Measurements from ENCODE around the gene NTM. TPM values are rescaled to one million over a fixed set of nuclear protein-coding genes. Genes with fewer than 3 reads are reported as not detected.

NTM gene
- total RNA-seq, 1 experiment from 2014 or later: 8.6 TPM

- no TSS peak for BruUV-seq (replicated peaks)
- Histone ChIP-seq H3K4me3 (ENCODE audit: low read depth, low read length, poor library complexity, severe bottlenecking) (no peak overlapping the region), H3K27ac (ENCODE audit: low read depth, low read length, poor library complexity, severe bottlenecking) (peak overlapping the region; percentile 89), H3K4me1 (ENCODE audit: insufficient read depth, low read length, poor library complexity, severe bottlenecking) (peaks cover 83% of the 10 kb centered on the region), H3K9me3 (ENCODE audit: low read depth, low read length, poor library complexity, severe bottlenecking) (no peaks in the 10 kb centered on the region), H3K27me3 (replicated peaks; ENCODE audit: insufficient read depth, low read depth, low read length, poor library complexity) (no peaks in the 10 kb centered on the region), H3K36me3 (ENCODE audit: insufficient read depth, low read length, poor library complexity, severe bottlenecking) (no peaks in the 10 kb centered on the region)
- ChIA-PET POLR2A (ENCODE audit: low non-redundant PET) (interaction anchor here (0.7 kb wide), 1 partner anchor 939 kb away, joined by 4 read pairs; no protein-coding TSS in a partner anchor), CTCF (no interaction called here)
- intact Hi-C loops (cut with micrococcal nuclease; ENCODE audit: unreplicated experiment): loop anchor here (2.0 to 5.0 kb wide), 4 partner anchors 45 to 231 kb away; no protein-coding TSS in a partner anchor
- TF ChIP-seq EZH2 (IDR thresholded peaks at IDR 0.05; ENCODE audit: borderline replicate concordance, low read depth, low read length, poor library complexity, severe bottlenecking) (no peak), CTCF (conservative IDR thresholded peaks at IDR 0.05; ENCODE audit: low read depth, low read length) (no peak)
- no peak for DNase-seq (ENCODE audit: low spot score)
Observed at GRCh38 chr11:131977854-131978253, 607.4 kb downstream of the NTM start.

GRCh38 chr11:131978351-131978750 lies 607.9 kb downstream of the NTM start:
- no peak for TF ChIP-seq CTCF (conservative IDR thresholded peaks at IDR 0.05; ENCODE audit: low read depth, low read length)
- no peak for TF ChIP-seq EZH2 (IDR thresholded peaks at IDR 0.05; ENCODE audit: borderline replicate concordance, low read depth, low read length, poor library complexity, severe bottlenecking)
- ChIA-PET CTCF (no interaction called here), POLR2A (ENCODE audit: low non-redundant PET) (no interaction called here)
- no peak for DNase-seq (ENCODE audit: low spot score)
- intact Hi-C loops (cut with micrococcal nuclease; ENCODE audit: unreplicated experiment): loop anchor here (5.0 kb wide), 1 partner anchor 231 kb away; no protein-coding TSS in a partner anchor
- H3K4me3 ChIP-seq (ENCODE audit: low read depth, low read length, poor library complexity, severe bottlenecking): no peak overlapping the region
- H3K36me3 ChIP-seq (ENCODE audit: insufficient read depth, low read length, poor library complexity, severe bottlenecking): no peaks in the 10 kb centered on the region
- H3K27me3 ChIP-seq (replicated peaks; ENCODE audit: insufficient read depth, low read depth, low read length, poor library complexity): no peaks in the 10 kb centered on the region
- peaks cover 86% of the 10 kb centered on the region for H3K4me1 ChIP-seq (ENCODE audit: insufficient read depth, low read length, poor library complexity, severe bottlenecking)
- H3K27ac ChIP-seq (ENCODE audit: low read depth, low read length, poor library complexity, severe bottlenecking): no peak overlapping the region
- H3K9me3 ChIP-seq (ENCODE audit: low read depth, low read length, poor library complexity, severe bottlenecking): no peaks in the 10 kb centered on the region
- no TSS peak for BruUV-seq (replicated peaks)

- Histone ChIP-seq H3K4me3 (ENCODE audit: low read depth, low read length, poor library complexity, severe bottlenecking) (no peak overlapping the region), H3K9me3 (ENCODE audit: low read depth, low read length, poor library complexity, severe bottlenecking) (peaks cover 4% of the 10 kb centered on the region), H3K36me3 (ENCODE audit: insufficient read depth, low read length, poor library complexity, severe bottlenecking) (no peaks in the 10 kb centered on the region), H3K27me3 (replicated peaks; ENCODE audit: insufficient read depth, low read depth, low read length, poor library complexity) (no peaks in the 10 kb centered on the region), H3K27ac (ENCODE audit: low read depth, low read length, poor library complexity, severe bottlenecking) (no peak overlapping the region), H3K4me1 (ENCODE audit: insufficient read depth, low read length, poor library complexity, severe bottlenecking) (peaks cover 76% of the 10 kb centered on the region)
- TF ChIP-seq CTCF (conservative IDR thresholded peaks at IDR 0.05; ENCODE audit: low read depth, low read length) (no peak), EZH2 (IDR thresholded peaks at IDR 0.05; ENCODE audit: borderline replicate concordance, low read depth, low read length, poor library complexity, severe bottlenecking) (no peak)
- no TSS peak for BruUV-seq (replicated peaks)
- DNase-seq (ENCODE audit: low spot score): peak; percentile 43
- ChIA-PET CTCF (no interaction called here), POLR2A (ENCODE audit: low non-redundant PET) (no interaction called here)
- intact Hi-C loops (cut with micrococcal nuclease; ENCODE audit: unreplicated experiment): loop anchor here (5.0 kb wide), 1 partner anchor 232 kb away; no protein-coding TSS in a partner anchor
Observed at GRCh38 chr11:131979364-131979763, 608.9 kb downstream of the NTM start.
